HG03060 (cell line): Measurements from ENCODE around the gene NCOA6.

ENCODE experiments used
- ATAC-seq: cut with Tn5 transposase; IDR thresholded peaks from one replicate; pipeline ENCODE4 v1.9.1; 2021; ENCODE audit warnings: low read depth, moderate number of reproducible peaks; ENCODE audit not compliant: unreplicated experiment

The NCOA6 gene

DNA sequence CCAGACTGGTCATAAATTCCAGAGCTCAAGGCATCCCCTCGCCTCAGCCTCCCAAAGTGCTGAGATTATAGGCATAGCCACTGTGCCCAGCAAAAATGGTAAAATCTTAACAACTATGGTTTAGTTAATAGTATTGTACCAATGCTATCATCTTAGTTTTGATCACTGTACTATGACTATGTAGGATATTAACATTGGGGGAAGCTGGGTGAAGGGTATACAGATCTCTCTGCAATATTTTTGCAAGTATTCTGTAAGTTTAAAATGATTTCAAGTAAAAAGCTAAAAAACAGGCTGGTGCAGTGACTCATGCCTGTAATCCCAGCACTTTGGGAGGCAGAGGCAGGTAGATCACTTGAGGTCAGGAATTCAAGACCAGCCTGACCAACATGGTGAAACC, 156.4 kb downstream of the NCOA6 start:
- no peak for ATAC-seq
